ENCODE data around the gene NR2F1-AS1.
A peak's percentile ranks its signal among the peaks of the same experiment; 100 is the strongest.
"Not testable (repeated sequence)": the region's sequence is repeated elsewhere in the genome, so short reads cannot be mapped to it uniquely, and the experiment has no call there.

Gene NR2F1-AS1

GRCh38 chr5:93567424-93567823 is 13.6 kb downstream of the NR2F1-AS1 start:
- peaks cover 29% of the 10 kb centered on the region for H3K27me3 Mint-ChIP-seq (ENCODE audit: low read depth)
- peaks cover 24% of the 10 kb centered on the region for H3K36me3 Mint-ChIP-seq (ENCODE audit: low read depth)
- no peaks in the 10 kb centered on the region for H3K9me3 Mint-ChIP-seq
- peaks cover 22% of the 10 kb centered on the region for H3K4me1 Mint-ChIP-seq
- no peak overlapping the region for H3K4me3 Mint-ChIP-seq
- H3K27ac Mint-ChIP-seq, result peak overlapping the region in 1 of 3 experiments; percentile 27
- TF ChIP-seq, protein P1, sequence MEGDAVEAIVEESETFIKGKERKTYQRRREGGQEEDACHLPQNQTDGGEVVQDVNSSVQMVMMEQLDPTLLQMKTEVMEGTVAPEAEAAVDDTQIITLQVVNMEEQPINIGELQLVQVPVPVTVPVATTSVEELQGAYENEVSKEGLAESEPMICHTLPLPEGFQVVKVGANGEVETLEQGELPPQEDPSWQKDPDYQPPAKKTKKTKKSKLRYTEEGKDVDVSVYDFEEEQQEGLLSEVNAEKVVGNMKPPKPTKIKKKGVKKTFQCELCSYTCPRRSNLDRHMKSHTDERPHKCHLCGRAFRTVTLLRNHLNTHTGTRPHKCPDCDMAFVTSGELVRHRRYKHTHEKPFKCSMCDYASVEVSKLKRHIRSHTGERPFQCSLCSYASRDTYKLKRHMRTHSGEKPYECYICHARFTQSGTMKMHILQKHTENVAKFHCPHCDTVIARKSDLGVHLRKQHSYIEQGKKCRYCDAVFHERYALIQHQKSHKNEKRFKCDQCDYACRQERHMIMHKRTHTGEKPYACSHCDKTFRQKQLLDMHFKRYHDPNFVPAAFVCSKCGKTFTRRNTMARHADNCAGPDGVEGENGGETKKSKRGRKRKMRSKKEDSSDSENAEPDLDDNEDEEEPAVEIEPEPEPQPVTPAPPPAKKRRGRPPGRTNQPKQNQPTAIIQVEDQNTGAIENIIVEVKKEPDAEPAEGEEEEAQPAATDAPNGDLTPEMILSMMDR (IDR thresholded peaks at IDR 0.05; ENCODE audit: unreplicated experiment in 3 of 3), result no peak

- H3K9me3 Mint-ChIP-seq, result no peaks in the 10 kb centered on the region
These were observed 14.9 kb downstream of the NR2F1-AS1 start for GRCh38 chr5:93566091-93566490.

DNA sequence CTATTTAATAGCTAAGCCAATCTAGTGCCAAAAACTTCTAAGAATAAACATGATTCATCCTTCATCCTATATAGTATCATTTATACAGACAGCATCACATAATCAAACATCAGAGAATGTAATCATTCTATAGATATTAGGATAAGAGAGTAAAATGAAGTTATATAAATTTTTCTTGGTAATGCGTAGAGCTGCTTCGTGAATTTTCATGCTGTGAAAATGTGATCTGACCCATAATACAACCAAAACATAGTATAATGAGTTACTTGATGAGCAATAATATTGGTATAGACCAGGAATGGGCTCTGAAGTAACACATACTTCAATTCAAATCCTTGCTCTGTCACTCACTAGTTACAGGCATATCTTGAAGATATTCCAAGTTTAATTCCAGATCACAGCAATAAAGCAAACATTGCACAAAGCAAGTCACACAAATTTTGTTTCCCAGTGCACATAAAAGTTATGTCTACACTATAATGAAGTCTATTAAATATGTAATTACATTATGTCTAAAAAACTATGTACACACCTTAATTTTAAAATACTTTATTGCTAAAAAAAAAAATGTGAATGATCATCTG is 23.9 kb downstream of the NR2F1-AS1 start:
- Mint-ChIP-seq H3K27ac (no peak overlapping the region), H3K9me3 (no peaks in the 10 kb centered on the region), H3K27me3 (ENCODE audit: low read depth) (no peaks in the 10 kb centered on the region), H3K4me1 (no peaks in the 10 kb centered on the region), H3K4me3 (no peak overlapping the region), H3K36me3 (ENCODE audit: low read depth) (peaks cover 74% of the 10 kb centered on the region)
- TF ChIP-seq, protein P1 (IDR thresholded peaks at IDR 0.05; ENCODE audit: unreplicated experiment in 3 of 3), result no peak

More at GRCh38 chr5:93566091-93566490, 14.9 kb downstream of the NR2F1-AS1 start:
- TF ChIP-seq, protein P1 (IDR thresholded peaks at IDR 0.05; ENCODE audit: unreplicated experiment in 3 of 3), result no peak
- Mint-ChIP-seq H3K4me3 (no peak overlapping the region), H3K27me3 (ENCODE audit: low read depth) (peaks cover 16% of the 10 kb centered on the region), H3K4me1 (peaks cover 12% of the 10 kb centered on the region), H3K27ac (peak overlapping the region in 2 of 3 experiments; percentile 35 to 70), H3K36me3 (ENCODE audit: low read depth) (peaks cover 28% of the 10 kb centered on the region)

DNA sequence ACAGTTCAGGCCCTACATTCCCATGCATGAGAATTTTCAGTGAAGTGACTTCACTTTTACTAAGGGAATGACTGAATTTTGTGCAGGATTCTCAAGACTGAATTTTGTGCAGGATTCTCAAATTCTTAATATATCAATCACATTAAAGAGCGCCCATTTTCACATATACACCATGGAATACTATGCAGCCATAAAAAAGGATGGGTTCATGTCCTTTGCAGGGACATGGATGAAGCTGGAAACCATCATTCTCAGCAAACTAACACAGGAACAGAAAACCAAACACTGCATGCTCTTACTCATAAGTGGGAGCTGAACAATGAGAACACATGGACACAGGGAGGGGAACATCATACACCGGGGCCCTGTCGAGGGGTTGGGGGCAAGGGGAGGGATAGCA is 31.4 kb downstream of the NR2F1-AS1 start:
- not testable (repeated sequence) for H3K9me3 Mint-ChIP-seq; H3K27me3 Mint-ChIP-seq (ENCODE audit: low read depth); H3K4me1 Mint-ChIP-seq; H3K27ac Mint-ChIP-seq; H3K4me3 Mint-ChIP-seq
- H3K36me3 Mint-ChIP-seq (ENCODE audit: low read depth), result peaks cover 60% of the 10 kb centered on the region

DNA sequence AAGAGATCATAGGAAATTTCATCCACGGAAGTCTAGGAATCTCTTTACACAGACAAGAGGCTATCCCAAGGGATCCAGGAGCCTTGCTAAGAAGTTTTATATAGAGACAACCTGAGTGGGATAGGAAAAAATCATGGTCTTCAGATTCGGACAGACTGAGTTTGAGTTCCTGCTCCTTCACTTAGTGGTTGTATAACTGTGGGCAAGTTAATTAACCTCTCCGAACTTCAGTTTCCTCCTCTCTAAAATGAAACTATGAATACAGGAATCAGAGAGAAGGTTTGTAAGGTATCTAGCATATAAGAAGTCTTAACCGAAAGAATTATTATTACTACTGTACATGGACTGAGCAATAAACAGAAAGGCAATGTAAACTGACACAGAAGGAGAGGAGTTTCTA is 35.1 kb downstream of the NR2F1-AS1 start:
- H3K4me3 Mint-ChIP-seq, result no peak overlapping the region
- TF ChIP-seq, protein P1 (IDR thresholded peaks at IDR 0.05; ENCODE audit: unreplicated experiment in 3 of 3), result no peak
- H3K9me3 Mint-ChIP-seq, result no peaks in the 10 kb centered on the region
- H3K27me3 Mint-ChIP-seq (ENCODE audit: low read depth), result no peaks in the 10 kb centered on the region
- H3K27ac Mint-ChIP-seq, result no peak overlapping the region
- peaks cover 66% of the 10 kb centered on the region for H3K36me3 Mint-ChIP-seq (ENCODE audit: low read depth)
- H3K4me1 Mint-ChIP-seq, result no peaks in the 10 kb centered on the region

DNA sequence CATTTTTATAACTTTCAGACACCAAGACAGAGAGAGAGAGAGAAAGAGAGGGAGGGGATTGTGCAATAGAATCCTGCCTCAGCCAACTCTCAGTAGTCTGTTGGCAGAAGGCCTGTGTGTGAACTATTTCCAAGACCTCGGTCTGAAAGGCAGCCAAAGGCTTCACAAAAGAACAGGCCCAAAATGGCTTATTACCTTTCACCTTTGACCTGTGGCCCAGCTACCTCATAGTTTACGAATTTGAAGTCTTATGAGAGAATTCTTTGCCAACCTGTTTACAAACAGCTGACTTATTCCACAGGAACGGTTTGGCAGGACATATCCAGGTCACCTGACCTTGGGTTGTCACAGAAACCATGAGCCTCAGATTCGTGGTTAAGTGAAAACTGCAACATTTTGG is 48.6 kb downstream of the NR2F1-AS1 start:
- TF ChIP-seq, protein P1 (IDR thresholded peaks at IDR 0.05; ENCODE audit: unreplicated experiment in 3 of 3), result no peak
- peak overlapping the region in 2 of 3 experiments; percentile 59 to 76 for H3K27ac Mint-ChIP-seq
- peaks cover 20% of the 10 kb centered on the region for H3K4me1 Mint-ChIP-seq
- no peaks in the 10 kb centered on the region for H3K27me3 Mint-ChIP-seq (ENCODE audit: low read depth)
- H3K36me3 Mint-ChIP-seq (ENCODE audit: low read depth), result peaks cover 87% of the 10 kb centered on the region
- no peak overlapping the region for H3K4me3 Mint-ChIP-seq
- H3K9me3 Mint-ChIP-seq, result peaks cover 27% of the 10 kb centered on the region

- H3K27me3 Mint-ChIP-seq (ENCODE audit: low read depth); H3K4me3 Mint-ChIP-seq; H3K27ac Mint-ChIP-seq; H3K4me1 Mint-ChIP-seq: not testable (repeated sequence)
- Mint-ChIP-seq H3K9me3 (peaks cover 54% of the 10 kb centered on the region), H3K36me3 (ENCODE audit: low read depth) (peaks cover 68% of the 10 kb centered on the region)
These were observed 59.2 kb downstream of the NR2F1-AS1 start for GRCh38 chr5:93521815-93522214.
